ENCODE data around the gene GRAMD1B.

Gene GRAMD1B

GRCh38 chr11:123429913-123430720 lies at the start of gene GRAMD1B:
GRAMD1B (plus strand) TSS chr11:123430269; CDS start chr11:123430793, 524 bp downstream.
- DNase-seq = peak; percentile 86

- no peak for DNase-seq
Measured at GRCh38 chr11:123381149-123381548, 48.9 kb upstream of the GRAMD1B start.

DNA sequence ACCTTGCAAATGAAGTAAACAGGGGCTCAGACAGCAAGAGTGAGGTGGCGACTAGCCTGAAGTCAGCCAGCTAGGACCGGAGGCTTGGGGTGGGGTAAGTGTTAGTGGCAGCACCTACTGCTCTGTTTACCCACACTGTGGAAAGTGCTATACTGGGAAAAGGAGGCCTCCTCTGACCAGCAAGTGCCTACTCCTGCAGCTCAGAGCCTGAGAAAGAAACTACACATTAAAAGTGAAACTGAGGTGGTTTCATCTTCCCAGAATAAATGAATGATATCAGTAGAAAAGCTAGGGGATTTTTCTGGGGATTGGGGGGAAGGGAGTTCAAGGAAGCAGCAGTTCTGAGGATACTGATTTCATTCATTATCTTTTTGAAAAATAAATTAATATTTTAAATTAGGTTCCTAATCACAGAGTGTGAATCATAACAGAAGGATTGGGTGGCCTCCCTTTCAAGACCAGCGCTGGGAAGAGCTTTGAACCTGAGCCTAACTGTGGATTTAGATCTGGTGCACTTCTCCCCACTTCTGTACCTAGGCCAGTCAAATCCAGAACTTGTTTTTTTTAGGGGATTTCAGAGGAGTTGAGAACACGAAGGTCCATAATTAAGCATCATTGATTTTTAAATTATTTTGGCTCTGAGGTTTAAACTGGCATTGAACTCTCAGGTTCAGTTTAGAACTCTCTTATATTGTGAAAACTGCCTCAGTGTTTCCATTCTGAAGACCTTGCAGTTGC lies 48.1 kb upstream of the GRAMD1B start:
- peak; percentile 95 for DNase-seq

DNA sequence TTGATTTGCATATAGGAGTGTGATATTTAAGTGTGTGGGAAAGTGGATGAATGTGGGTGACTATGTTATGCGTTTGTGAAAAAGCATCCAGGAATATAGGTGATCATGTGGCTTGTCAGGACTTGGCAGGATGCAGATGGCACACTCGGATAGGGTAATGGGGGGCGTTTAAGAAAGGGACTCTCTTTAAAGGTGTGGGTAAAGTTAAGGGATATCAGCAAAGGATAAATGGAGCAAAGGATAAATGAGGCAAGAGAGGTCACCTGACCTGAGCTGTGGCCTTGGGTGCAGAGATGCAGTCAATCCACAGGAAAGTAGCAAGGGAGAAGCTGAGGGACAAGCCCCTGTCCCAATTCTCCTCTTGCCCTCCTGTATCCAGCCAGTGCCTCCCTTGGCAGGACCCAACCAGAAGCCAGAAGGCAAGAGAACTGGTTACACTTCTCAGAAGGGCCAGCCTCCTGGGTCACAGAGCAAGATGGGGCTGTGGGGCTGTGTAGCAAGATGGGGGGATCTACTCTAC lies 47.5 kb upstream of the GRAMD1B start:
- DNase-seq = no peak

DNA sequence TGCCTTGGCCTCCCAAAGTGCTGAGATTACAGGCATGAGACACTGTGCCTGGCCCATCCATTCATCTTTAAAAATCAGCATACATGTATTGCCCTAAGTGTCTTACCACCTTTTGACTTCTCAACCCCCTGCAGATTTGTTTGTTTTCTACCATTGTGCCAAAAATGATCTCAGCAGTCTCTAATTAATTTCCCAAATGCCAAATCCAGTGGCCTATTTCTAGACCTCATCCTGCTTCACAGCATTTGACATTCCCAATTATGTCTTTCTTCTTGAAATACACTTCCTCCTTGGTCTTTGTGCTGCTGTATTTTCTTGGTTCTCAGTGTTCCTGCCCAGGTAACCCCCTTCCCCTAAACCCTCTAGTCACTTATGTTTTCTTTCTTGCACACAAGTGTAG lies 46.0 kb upstream of the GRAMD1B start:
- DNase-seq = no peak

- no peak for DNase-seq
Measured at GRCh38 chr11:123386796-123387510, 43.1 kb upstream of the GRAMD1B start.

- DNase-seq = no peak
Measured at GRCh38 chr11:123388640-123389039, 41.4 kb upstream of the GRAMD1B start.

DNA sequence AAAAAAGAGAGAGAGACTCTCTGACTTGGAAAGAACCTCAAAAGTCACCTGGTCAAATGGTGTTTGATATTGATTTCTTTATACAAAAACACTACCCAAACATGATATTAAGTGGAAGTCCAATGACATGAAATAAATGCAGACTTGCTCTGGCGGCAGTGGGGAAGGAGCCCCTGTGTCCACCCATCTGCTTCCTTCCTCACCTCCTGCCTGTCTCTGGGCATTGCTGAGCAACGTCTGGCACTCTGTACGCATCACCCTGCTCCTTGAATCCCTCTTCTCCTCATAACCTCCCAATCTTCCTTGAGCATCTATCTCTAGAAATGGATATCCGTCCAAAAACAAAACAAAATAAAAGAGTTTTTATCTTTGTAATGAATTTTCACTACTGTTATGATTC lies 39.9 kb upstream of the GRAMD1B start:
- no peak for DNase-seq

DNA sequence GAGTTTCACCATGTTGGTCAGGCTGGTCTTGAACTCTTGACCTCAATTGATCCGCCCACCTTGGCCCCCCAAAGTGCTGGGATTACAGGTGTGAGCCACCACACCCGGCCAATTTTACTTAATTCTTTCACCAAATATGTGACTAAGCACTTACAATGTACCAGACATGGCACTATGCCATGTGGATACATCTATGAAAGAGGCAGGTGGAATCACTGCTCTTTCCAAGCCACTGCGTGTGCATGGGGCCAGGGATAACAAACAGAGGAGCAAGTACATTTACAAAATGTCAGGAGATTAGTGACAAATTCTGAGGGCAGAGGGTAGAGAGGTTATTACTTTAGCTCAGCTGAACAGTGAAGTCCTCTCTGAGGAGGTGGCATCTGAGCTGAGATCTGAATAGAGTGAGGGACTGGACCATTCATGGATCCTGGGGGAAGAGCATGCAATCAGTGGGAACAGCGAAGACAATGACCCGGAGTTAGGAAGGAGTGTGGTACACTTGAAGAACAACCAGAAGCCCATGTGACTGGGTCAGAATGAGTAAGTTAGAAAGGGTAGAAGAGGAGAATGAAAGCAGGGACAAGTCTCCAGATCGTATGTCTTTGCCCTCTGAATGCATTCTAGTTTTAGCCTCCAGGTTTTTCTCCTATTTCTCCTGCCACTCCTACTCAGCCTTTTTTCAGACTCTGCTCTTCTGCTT lies 38.3 kb upstream of the GRAMD1B start:
- DNase-seq = no peak

GRCh38 chr11:123392431-123392830 lies 37.6 kb upstream of the GRAMD1B start:
- DNase-seq = no peak

GRCh38 chr11:123392844-123393243 lies 37.2 kb upstream of the GRAMD1B start:
- no peak for DNase-seq

- DNase-seq = peak; percentile 47
Measured at GRCh38 chr11:123393312-123393927, 36.6 kb upstream of the GRAMD1B start.

- no peak for DNase-seq
Measured at GRCh38 chr11:123404676-123405075, 25.4 kb upstream of the GRAMD1B start.

GRCh38 chr11:123405123-123405592 lies 24.9 kb upstream of the GRAMD1B start:
- DNase-seq = no peak

DNA sequence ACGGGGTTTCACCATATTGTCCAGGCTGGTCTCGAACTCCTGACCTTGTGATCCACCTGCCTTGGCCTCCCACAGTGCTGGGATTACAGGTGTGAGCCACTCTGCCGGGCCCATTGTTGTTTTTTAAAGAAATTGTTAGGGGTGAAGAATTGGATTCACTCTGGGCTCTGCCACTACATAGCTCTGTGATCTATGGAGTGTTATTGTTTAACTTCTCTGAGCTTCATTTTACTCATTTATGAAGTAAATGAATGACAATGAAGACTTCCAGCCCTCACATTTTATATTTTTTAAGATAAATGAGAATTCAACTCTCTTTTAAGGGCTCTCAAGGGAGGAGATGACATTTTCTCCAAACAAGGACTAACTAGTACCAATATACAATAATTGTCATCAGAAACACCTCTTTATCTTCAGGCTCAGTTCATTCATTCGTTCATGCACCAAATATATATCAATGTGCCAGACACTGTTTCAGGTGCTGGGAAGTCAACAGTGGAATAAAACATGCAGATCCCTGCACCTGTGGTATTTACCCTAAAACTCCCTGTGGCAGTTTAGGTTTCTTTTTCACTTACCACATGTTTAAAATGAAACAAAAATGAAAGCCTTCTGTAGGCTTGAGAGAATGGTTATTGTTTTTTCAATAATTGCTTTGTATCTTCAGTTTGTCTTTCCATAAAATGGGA lies 23.5 kb upstream of the GRAMD1B start:
- peak; percentile 14 for DNase-seq

- peak; percentile 74 for DNase-seq
Measured at GRCh38 chr11:123407130-123407995, 22.7 kb upstream of the GRAMD1B start.

DNA sequence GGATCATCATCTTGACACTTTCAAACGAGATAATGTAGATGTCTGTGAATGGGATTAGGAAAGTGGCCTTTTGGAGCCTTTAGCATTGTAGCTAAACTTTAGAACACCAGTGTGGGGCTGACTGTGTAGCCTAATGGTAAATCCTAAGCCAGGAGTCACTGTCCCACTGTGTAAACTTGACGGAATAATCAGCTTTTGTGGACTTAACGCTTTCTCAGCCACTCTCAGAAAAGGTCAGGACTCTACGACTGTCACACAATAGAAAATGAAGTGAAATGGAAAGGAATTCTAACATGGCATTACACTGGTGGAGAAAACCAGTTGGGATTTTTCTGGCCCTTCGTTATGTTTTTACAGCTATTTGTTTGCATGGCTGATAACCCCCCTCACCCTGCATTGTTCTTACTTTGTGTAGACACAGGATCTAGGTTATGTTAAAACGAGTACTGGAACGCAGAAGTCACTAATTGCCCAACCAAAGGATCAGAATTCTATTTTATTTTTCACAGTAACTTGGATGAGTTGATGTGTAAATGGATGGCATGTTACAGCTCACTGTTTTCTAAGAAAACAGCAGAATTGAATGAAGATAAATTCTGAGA lies 22.0 kb upstream of the GRAMD1B start:
- DNase-seq = no peak

DNA sequence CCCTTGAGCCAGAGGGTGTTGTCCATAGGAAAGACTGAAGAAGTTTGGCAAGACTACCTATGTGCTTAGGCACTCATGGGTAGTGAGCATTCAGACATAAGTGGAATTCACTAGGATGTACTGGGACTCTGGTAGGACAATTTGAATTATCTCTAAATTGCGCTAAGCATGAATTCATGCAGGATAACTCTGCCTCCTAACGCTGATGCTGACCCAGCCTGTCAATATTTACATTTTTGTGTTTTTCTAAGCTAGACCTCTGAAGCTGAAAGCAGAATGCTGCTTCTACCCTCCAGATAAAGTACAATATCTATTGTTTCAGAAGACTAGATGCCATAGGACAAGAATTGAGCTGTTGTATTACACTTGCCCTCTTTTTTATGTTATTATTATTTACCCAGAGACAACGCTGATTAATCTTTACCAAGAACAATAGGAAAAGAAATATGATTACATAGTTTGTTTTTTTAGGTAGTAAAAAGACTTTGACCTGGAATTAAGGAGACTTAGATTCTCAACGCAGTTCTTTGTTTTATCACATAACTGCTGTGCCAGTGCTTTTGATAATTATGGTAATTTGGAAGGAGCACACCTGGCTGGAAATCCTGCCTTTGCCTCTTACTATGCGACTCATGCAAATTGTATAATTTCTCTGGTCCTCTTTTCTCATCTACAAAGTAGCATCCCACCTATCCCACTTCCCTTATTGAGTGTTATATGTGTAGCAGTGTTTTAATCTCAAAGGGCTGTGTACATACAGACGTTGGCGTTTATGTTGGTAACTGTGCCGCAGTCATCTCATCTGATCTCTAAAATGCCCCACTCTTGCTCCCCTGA lies 21.2 kb upstream of the GRAMD1B start:
- DNase-seq = no peak

Data from activated CD4-positive, alpha-beta T cell treated with anti-CD3 and anti-CD28 coated beads, Interleukin-2, amount 50 U/mL, for 16 hours (primary cell).